IPS-18a (cell line): Measurements from ENCODE around the gene PRXL2B.

Experiments
- H3K27ac ChIP-seq: one replicate; pipeline ENCODE4 v1.5.1; 2013; ENCODE audit warnings: low read length
- H3K27me3 ChIP-seq: one replicate; pipeline ENCODE4 v1.6.1; 2013; ENCODE audit warnings: mild to moderate bottlenecking, low read length; ENCODE audit not compliant: control insufficient read depth, insufficient read depth
- H3K36me3 ChIP-seq: one replicate; pipeline ENCODE4 v1.6.1; 2013; ENCODE audit warnings: low read depth, low read length; ENCODE audit not compliant: control insufficient read depth
- H3K4me1 ChIP-seq: one replicate; pipeline ENCODE4 v1.6.1; 2013; ENCODE audit warnings: low read depth, low read length; ENCODE audit not compliant: control insufficient read depth
- H3K4me3 ChIP-seq: one replicate; pipeline ENCODE4 v1.5.1; 2013; ENCODE audit warnings: low read length
- H3K9ac ChIP-seq: one replicate; pipeline ENCODE4 v1.6.1; 2013; ENCODE audit warnings: mild to moderate bottlenecking, low read length, moderate library complexity
- H3K9me3 ChIP-seq: one replicate; pipeline ENCODE4 v1.6.1; 2013; ENCODE audit warnings: low read depth, low read length; ENCODE audit not compliant: control insufficient read depth

PRXL2B gene

DNA sequence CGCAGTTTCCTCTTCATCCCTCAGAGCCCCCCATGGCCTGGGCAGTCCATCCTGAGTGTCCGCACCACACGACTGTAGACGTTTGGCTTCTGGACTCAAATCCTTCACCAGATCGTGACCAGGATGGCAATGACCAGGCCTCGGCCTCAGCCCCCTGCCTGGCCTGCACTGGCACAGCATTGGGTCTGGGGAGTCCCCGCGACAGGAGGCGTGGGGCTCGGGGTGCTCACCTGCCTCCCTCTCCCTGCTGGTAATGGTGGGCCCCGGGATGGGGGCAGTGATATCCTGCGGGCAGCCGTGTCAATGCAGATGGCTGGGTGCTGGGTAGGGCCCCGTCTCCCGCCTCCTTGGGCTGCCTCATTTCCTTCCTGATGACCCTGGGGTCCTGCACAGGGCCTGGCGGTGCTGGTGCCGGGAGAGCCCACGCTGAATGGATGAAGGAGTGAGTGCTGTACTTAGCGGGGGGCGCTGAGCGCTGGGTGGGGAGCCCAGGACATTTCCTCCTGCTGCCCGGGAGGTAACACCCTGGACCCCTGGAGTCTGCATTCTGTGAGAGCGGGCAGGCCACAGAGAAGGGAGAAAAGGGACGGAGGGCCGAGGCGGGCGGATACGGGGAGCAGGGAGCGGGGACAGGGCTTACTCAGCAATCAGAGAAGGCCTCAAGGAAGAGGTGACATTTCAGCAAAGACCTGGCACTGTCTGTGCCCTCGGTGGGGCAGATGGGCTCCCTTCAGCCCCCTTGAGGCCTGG, 32.5 kb upstream of the PRXL2B start:
- Histone ChIP-seq H3K36me3 (no peaks in the 10 kb centered on the region), H3K27me3 (no peaks in the 10 kb centered on the region), H3K4me3 (no peak overlapping the region), H3K27ac (no peak overlapping the region), H3K9me3 (no peaks in the 10 kb centered on the region), H3K9ac (no peak overlapping the region), H3K4me1 (peaks cover 4% of the 10 kb centered on the region)

DNA sequence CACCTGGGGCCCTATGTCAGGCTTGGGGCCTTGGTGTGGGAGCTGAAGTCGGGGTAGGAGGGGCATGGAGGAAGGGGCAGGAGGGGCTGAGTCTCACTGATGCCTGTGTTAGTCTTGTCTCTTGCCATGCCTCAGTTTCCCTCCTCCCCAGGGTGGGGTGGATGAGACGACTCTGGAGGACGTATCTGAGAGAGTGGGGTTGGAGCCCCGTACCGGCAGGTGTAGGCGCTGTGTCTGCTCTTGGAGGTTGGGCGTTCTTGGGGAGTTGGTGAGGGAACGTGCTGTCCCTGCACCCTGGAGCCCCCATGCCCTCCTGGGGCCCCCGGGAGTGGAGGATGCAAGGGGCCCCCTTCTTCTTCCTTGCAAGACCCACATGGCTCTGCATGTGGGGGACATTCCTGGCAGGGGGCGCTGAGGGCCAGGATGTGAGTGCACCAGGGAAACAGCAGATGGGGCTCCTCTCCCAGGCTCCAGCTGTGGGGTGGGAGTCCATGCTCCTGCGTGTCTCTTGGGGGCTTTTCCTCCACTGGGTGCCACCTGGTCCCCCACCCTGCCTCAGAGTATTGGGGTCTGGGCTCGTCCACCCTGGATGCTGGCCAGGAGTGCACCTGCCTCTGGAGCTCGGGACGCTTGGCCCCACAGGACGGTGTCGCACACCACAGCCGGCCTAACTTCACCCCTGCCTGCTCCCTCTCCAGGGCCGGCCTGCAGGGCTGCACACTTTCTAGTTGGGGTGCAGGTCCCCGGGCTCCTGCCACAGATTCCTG, 31.8 kb upstream of the PRXL2B start:
- no peaks in the 10 kb centered on the region for H3K9me3 ChIP-seq
- no peaks in the 10 kb centered on the region for H3K27me3 ChIP-seq
- no peaks in the 10 kb centered on the region for H3K36me3 ChIP-seq
- H3K27ac ChIP-seq, result no peak overlapping the region
- peaks cover 4% of the 10 kb centered on the region for H3K4me1 ChIP-seq
- H3K4me3 ChIP-seq, result no peak overlapping the region
- H3K9ac ChIP-seq, result no peak overlapping the region

DNA sequence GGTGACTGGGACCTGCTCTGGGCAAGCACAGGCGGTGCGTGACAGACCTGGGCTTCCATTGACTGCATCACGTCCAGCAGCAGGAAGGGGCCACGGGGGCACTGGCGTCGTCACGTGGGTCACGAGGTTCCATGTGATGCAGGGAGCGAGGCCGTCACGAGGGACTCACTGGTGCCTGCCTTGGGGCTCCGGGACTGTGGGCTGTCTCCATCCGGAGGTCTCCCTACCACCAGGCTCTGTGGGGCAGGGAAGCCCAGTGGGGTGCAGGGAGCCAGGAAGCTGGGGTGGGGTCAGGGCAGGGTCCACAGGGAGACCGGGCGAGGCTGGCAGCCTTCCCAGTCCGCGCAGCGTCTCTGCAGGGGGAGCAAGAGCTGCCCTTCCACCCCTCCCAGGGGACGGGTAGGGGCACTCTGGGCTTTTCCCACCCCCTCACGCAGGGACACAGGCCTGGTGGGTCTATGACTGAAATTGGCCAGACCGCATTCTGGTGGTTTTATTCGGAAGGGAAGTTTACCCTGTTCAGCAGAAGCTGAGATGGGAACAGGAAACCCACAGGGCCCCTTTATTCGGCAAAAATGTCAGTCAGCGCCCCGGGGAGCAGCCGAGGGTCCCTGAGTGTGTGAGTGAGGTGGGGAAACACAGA, 30.8 kb upstream of the PRXL2B start:
- Histone ChIP-seq H3K27ac (no peak overlapping the region), H3K4me1 (peaks cover 4% of the 10 kb centered on the region), H3K9ac (no peak overlapping the region), H3K36me3 (no peaks in the 10 kb centered on the region), H3K4me3 (no peak overlapping the region), H3K27me3 (no peaks in the 10 kb centered on the region), H3K9me3 (no peaks in the 10 kb centered on the region)

- Histone ChIP-seq H3K27me3 (no peaks in the 10 kb centered on the region), H3K27ac (no peak within 1 kb of the TSS), H3K9me3 (no peaks in the 10 kb centered on the region), H3K36me3 (no peaks in the 10 kb centered on the region), H3K9ac (no peak within 1 kb of the TSS), H3K4me3 (no peak within 1 kb of the TSS), H3K4me1 (peaks cover 4% of the 10 kb centered on the region)
These were observed 30.3 kb upstream of the PRXL2B start, which contains the start of gene TNFRSF14 for GRCh38 chr1:2556277-2556677. Gene TNFRSF14 (plus strand): TSS chr1:2556371. CDS start chr1:2556665, 294 bp downstream.

DNA sequence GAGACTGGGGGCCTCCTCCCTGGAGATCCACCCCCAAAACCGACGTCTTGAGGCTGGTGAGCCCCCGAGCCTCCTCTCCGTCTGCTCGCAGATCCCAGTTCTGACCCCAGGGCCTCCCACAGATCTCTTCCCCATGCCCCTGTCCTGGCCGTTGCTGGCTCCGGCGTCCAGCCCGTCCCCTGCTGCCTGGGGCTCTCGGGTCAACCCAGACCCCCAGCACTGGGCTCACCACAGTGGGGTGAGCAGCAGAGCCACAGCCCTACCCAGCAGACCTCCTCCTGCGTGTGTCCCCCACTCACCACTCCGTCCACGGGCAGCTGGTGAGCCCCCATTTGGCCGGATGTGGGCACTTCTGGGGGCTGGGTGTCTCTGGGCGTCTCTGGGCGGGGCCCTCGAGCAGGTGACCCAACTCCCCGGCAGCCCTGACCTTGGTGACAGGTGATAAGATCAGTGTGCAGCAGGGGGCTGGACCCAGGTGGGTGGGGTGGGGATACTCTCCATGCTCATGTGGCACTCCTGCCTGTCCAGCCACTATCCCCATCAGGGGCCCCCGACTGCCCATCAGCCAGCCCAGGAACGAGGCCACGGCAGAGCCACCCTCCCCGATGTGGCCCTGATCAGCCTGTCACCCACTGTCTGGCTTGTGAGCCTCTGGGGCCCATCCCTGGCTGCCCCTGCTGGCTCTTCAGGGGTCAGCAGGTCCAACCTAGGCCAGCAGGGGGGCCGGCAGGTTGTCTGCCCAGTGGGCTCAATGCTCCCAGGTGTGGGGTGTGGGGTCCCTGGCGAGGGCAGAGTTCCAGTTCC, 29.7 kb upstream of the PRXL2B start:
- peaks cover 4% of the 10 kb centered on the region for H3K4me1 ChIP-seq
- H3K27ac ChIP-seq, result no peak overlapping the region
- no peak overlapping the region for H3K4me3 ChIP-seq
- H3K36me3 ChIP-seq, result no peaks in the 10 kb centered on the region
- no peaks in the 10 kb centered on the region for H3K9me3 ChIP-seq
- H3K9ac ChIP-seq, result no peak overlapping the region
- no peaks in the 10 kb centered on the region for H3K27me3 ChIP-seq

DNA sequence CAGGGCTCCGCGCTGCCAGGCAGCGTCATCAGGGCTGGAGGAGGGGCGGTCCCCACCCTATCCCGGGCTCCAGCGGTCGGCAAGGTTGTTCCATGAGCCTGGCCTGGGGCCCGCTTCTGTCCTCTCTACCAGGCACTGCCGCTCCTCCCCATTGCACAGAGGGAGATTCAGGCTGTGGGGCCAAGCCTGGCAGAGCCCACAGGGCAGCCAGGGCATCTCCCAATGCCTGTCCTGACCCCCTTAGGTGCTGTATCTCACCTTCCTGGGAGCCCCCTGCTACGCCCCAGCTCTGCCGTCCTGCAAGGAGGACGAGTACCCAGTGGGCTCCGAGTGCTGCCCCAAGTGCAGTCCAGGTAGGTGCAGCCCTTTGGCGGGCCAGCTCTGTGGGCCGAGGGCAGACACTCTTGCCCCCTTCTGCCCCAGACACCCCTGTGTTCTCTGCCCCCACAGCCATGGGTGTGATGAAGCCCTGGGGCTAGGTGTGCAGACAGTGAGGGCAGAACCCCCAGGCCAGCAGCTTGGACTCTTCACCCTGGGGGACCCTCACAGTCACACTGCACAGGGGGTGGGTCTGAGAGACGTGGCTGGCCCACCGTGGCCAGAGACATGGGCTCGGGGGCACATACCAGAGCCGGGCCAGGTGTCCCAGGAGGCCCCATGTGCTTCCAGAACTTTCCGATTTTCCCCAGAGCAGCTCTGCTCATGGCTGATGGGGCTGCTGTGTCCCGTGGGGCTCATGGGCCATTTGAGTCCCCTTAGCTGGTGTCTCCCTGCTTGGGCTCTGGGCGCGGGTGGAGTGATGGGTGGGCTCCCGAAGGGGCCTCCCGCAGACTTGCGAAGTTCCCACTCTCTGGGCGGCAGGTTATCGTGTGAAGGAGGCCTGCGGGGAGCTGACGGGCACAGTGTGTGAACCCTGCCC, 28.8 kb upstream of the PRXL2B start:
- H3K27me3 ChIP-seq, result no peaks in the 10 kb centered on the region
- no peaks in the 10 kb centered on the region for H3K9me3 ChIP-seq
- H3K4me1 ChIP-seq, result peaks cover 4% of the 10 kb centered on the region
- H3K4me3 ChIP-seq, result no peak overlapping the region
- no peak overlapping the region for H3K27ac ChIP-seq
- no peaks in the 10 kb centered on the region for H3K36me3 ChIP-seq
- no peak overlapping the region for H3K9ac ChIP-seq

DNA sequence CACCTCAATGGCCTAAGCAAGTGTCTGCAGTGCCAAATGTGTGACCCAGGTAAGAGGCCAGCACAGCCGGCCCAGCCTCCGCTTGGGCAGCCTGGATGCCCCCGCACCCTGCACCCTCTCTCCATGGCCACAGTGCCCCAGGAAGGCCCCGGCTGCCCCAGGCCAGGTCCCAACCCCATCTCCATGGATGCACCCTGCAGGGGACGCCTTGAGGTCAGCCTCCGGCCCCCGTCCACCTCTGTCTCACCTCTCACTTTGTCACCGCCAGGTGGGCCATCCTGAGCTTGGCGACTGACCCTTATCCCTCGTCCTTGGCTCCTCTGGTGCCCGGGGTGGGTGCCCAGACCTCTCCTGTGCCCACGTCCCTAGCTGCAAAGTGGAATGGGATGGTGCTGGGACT, 28.2 kb upstream of the PRXL2B start:
- Histone ChIP-seq H3K4me1 (peaks cover 4% of the 10 kb centered on the region), H3K27me3 (no peaks in the 10 kb centered on the region), H3K27ac (no peak overlapping the region), H3K9ac (no peak overlapping the region), H3K9me3 (no peaks in the 10 kb centered on the region), H3K4me3 (no peak overlapping the region), H3K36me3 (no peaks in the 10 kb centered on the region)

DNA sequence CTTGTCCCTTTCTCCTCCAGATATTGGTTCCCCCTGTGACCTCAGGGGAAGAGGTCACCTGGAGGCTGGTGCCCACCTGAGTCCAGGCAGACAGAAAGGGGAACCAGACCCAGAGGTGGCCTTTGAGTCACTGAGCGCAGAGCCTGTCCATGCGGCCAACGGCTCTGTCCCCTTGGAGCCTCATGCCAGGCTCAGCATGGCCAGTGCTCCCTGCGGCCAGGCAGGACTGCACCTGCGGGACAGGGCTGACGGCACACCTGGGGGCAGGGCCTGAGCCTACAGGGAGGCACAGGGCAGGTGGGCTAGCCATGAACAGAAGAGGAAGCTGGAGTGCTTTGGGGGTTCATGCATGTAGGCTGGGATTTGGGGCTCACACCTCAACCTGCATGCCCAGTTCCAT, 27.7 kb upstream of the PRXL2B start:
- H3K9ac ChIP-seq, result no peak overlapping the region
- H3K4me3 ChIP-seq, result no peak overlapping the region
- no peak overlapping the region for H3K27ac ChIP-seq
- H3K4me1 ChIP-seq, result peaks cover 4% of the 10 kb centered on the region
- no peaks in the 10 kb centered on the region for H3K9me3 ChIP-seq
- H3K27me3 ChIP-seq, result no peaks in the 10 kb centered on the region
- H3K36me3 ChIP-seq, result no peaks in the 10 kb centered on the region

GRCh38 chr1:2559509-2560298, 26.9 kb upstream of the PRXL2B start:
- Histone ChIP-seq H3K27ac (no peak overlapping the region), H3K4me3 (no peak overlapping the region), H3K36me3 (no peaks in the 10 kb centered on the region), H3K4me1 (peaks cover 4% of the 10 kb centered on the region), H3K9ac (no peak overlapping the region), H3K9me3 (no peaks in the 10 kb centered on the region), H3K27me3 (no peaks in the 10 kb centered on the region)
